Neural crest cell (in vitro differentiated cells): ENCODE data around the gene DCAF16. TPM values are rescaled to one million over a fixed set of nuclear protein-coding genes. Genes with fewer than 3 reads are reported as not detected.

Experiments used
- DNase-seq: peaks from one replicate; pipeline ENCODE4 v3.0.0; 2021; ENCODE audit warnings: low read depth, mixed read lengths, low spot score
- H3K27ac Mint-ChIP-seq: one replicate; pipeline ENCODE4 v1.8.0; 2021; ENCODE audit warnings: mild to moderate bottlenecking, mixed read lengths; ENCODE audit not compliant: unreplicated experiment
- H3K27me3 Mint-ChIP-seq: 2 replicates; pipeline ENCODE4 v1.8.0; 2021; ENCODE audit warnings: low read depth, mild to moderate bottlenecking, mixed read lengths
- H3K36me3 Mint-ChIP-seq: 2 replicates; pipeline ENCODE4 v1.8.0; 2021; ENCODE audit warnings: low read depth, mild to moderate bottlenecking, mixed read lengths
- H3K4me1 Mint-ChIP-seq: 2 replicates; pipeline ENCODE4 v1.8.0; 2021; ENCODE audit warnings: mixed read lengths
- H3K4me3 Mint-ChIP-seq: one replicate; pipeline ENCODE4 v1.8.0; 2021; ENCODE audit warnings: mild to moderate bottlenecking, mixed read lengths
- H3K9me3 Mint-ChIP-seq: 2 replicates; pipeline ENCODE4 v1.8.0; 2021; ENCODE audit warnings: mixed read lengths
- CTCF ChIP-seq: fragments of 200-600 bp; sonication (generic); conservative IDR thresholded peaks from 2 replicates; pipeline ENCODE4 v1.5.0; 2021; ENCODE audit warnings: antibody characterized with exemption, mild to moderate bottlenecking
- total RNA-seq: library from RNA; stranded (reverse); gene quantifications from 2 replicates; pipeline ENCODE4 v1.2.1, GENCODE V29; 2021

The DCAF16 gene
- total RNA-seq, 1 donor from 2014 or later = 58.2 TPM

- H3K4me3 Mint-ChIP-seq = no peak overlapping the region
- H3K27ac Mint-ChIP-seq = no peak overlapping the region
- TF ChIP-seq CTCF = no peak
- no peaks in the 10 kb centered on the region for H3K9me3 Mint-ChIP-seq
- H3K27me3 Mint-ChIP-seq = peaks cover 18% of the 10 kb centered on the region
- no peaks in the 10 kb centered on the region for H3K36me3 Mint-ChIP-seq
- no peak for DNase-seq
- H3K4me1 Mint-ChIP-seq = peaks cover 5% of the 10 kb centered on the region
Observed at GRCh38 chr4:17753646-17754045, 56.9 kb downstream of the DCAF16 start.

Other genes starting within 250 kb of the DCAF16 start
- gene LAP3, start 233.6 kb downstream of the DCAF16 start, total RNA-seq = 46.7 and 49.0 TPM in 2 replicates
- 97.8 and 100 TPM in 2 replicates for gene MED28, start 196.1 kb downstream of the DCAF16 start, total RNA-seq
- gene FAM184B, start 29.1 kb downstream of the DCAF16 start, total RNA-seq = 0.12 and 0.16 TPM in 2 replicates
- 75.8 and 79.6 TPM in 2 replicates for gene NCAPG, start 222 bp upstream of the DCAF16 start, total RNA-seq
- gene LCORL, start 211.0 kb upstream of the DCAF16 start, total RNA-seq = 26.1 and 29.0 TPM in 2 replicates